ENCODE data around the gene FLNB. TPM values are rescaled to one million over a fixed set of nuclear protein-coding genes. Genes with fewer than 3 reads are reported as not detected.

The FLNB gene
- total and polyA plus RNA-seq, 2 of the 13 experiments (the other 11 are each of a cell fraction or from before 2014, with no cell fraction given), result 106 to 130 TPM

- TF ChIP-seq HOMEZ (CRISPR knock-in tag; IDR thresholded peaks at IDR 0.05; ENCODE audit: low read depth) (0 out of 2 replicates have a peak, but pooled peaks have one; percentile 22), FOSL2 (CRISPR knock-in tag; IDR thresholded peaks at IDR 0.05) (peak; percentile 16; the same call in 1 of the 2 replicates), ZNF790 (CRISPR knock-in tag; IDR thresholded peaks at IDR 0.05; ENCODE audit: borderline replicate concordance) (no peak), ZNF281 (CRISPR knock-in tag; IDR thresholded peaks at IDR 0.05; ENCODE audit: borderline replicate concordance) (no peak), DNMT1 (CRISPR knock-in tag; IDR thresholded peaks at IDR 0.05) (no peak), ZHX1 (CRISPR knock-in tag; IDR thresholded peaks at IDR 0.05; ENCODE audit: low read depth) (no peak), ZFP82 (CRISPR knock-in tag; IDR thresholded peaks at IDR 0.05; ENCODE audit: borderline replicate concordance) (no peak), CCDC6 (CRISPR knock-in tag; IDR thresholded peaks at IDR 0.05) (0 out of 2 replicates have a peak, but pooled peaks have one; percentile 52), NFE2 (CRISPR knock-in tag; IDR thresholded peaks at IDR 0.05) (no peak), NR2F6 (IDR thresholded peaks at IDR 0.05) (peak; percentile 41; the same call in 1 of the 2 replicates), NR2F6 (CRISPR knock-in tag; IDR thresholded peaks at IDR 0.05) (no peak), SOX13 (IDR thresholded peaks at IDR 0.05) (no peak), SOX13 (CRISPR knock-in tag; conservative IDR thresholded peaks at IDR 0.05 in 1 of 2, IDR thresholded peaks at IDR 0.05 in 1 of 2) (peak in 1 of 2 experiments; percentile 17; a peak in 1 of 4 replicates), E2F5 (CRISPR knock-in tag; conservative IDR thresholded peaks at IDR 0.05) (no peak), ZNF275 (CRISPR knock-in tag; IDR thresholded peaks at IDR 0.05; ENCODE audit: borderline replicate concordance) (no peak), RBAK (CRISPR knock-in tag; IDR thresholded peaks at IDR 0.05) (no peak), ZBTB7A (CRISPR knock-in tag; IDR thresholded peaks at IDR 0.05) (no peak), ZFP36L1 (CRISPR knock-in tag; IDR thresholded peaks at IDR 0.05) (0 out of 2 replicates have a peak, but pooled peaks have one; percentile 32), RBM39 (IDR thresholded peaks at IDR 0.05; ENCODE audit: low read depth, low read length, poor library complexity, severe bottlenecking) (no peak), ZNF547 (CRISPR knock-in tag; IDR thresholded peaks at IDR 0.05) (no peak)
Measured at GRCh38 chr3:58102976-58103451, 94.8 kb downstream of the FLNB start (continued).
